ENCODE results near the gene FAM20C. TPM values are rescaled to one million over a fixed set of nuclear protein-coding genes. Genes with fewer than 3 reads are reported as not detected.
"Not testable (repeated sequence)": the region's sequence is repeated elsewhere in the genome, so short reads cannot be mapped to it uniquely, and the experiment has no call there.

Gene FAM20C
- total RNA-seq, 1 donor from 2014 or later, result 0.11 TPM

DNA sequence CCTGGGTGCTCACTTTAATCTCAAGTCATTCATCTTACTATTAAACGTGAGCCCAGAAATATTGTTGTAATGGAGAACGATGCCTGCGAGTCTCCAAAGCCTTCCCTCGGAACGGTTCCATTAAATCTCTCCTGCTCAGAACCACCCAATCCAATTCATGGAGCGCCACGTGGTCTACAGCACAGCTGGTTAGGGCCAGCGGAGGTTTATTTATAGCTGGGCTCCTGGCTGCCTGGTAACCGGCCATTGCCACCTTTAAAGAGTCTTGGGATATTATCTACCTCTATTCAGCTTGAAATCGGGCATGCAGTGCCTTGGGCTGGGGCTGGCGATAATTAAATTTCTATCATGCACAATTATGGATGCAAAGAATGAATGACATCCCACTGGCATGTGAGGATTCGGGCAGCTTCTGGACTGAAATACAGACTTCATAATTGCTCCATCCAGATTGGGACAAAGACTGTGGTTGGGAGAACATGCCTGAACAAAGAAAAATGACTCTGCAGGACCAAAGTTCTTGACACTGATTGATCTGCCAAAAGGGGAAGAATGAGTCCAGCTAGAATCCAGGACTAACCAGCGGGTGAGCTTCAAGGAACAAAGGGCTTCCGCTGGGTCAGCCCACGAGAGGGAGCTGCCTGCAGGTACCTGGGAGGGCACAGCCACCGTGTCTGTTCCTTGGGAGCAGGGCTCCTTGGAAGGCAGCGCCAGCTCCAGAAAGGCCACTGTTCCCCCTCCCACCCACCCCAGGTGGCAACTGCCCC, 7.3 kb downstream of the FAM20C start:
- Mint-ChIP-seq H3K9me3 (no peaks in the 10 kb centered on the region), H3K4me1 (no peaks in the 10 kb centered on the region), H3K27me3 (peaks cover 19% of the 10 kb centered on the region), H3K27ac (no peak overlapping the region), H3K36me3 (ENCODE audit: low read depth) (no peaks in the 10 kb centered on the region), H3K4me3 (no peak overlapping the region)
- no peak for DNase-seq
- intact Hi-C loops (cut with micrococcal nuclease), result no loop called here
- ATAC-seq (ENCODE audit: low read depth), result no peak
- ChIA-PET POLR2A (no interaction called here), CTCF (no interaction called here)
- TF ChIP-seq, protein P1, sequence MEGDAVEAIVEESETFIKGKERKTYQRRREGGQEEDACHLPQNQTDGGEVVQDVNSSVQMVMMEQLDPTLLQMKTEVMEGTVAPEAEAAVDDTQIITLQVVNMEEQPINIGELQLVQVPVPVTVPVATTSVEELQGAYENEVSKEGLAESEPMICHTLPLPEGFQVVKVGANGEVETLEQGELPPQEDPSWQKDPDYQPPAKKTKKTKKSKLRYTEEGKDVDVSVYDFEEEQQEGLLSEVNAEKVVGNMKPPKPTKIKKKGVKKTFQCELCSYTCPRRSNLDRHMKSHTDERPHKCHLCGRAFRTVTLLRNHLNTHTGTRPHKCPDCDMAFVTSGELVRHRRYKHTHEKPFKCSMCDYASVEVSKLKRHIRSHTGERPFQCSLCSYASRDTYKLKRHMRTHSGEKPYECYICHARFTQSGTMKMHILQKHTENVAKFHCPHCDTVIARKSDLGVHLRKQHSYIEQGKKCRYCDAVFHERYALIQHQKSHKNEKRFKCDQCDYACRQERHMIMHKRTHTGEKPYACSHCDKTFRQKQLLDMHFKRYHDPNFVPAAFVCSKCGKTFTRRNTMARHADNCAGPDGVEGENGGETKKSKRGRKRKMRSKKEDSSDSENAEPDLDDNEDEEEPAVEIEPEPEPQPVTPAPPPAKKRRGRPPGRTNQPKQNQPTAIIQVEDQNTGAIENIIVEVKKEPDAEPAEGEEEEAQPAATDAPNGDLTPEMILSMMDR (IDR thresholded peaks at IDR 0.05), result no peak

GRCh38 chr7:200290-200689, 7.9 kb downstream of the FAM20C start:
- no peak overlapping the region for H3K27ac Mint-ChIP-seq
- DNase-seq (no peak), ATAC-seq (ENCODE audit: low read depth) (no peak)
- H3K4me1 Mint-ChIP-seq, result no peaks in the 10 kb centered on the region
- H3K9me3 Mint-ChIP-seq, result no peaks in the 10 kb centered on the region
- intact Hi-C loops (cut with micrococcal nuclease), result no loop called here
- no peaks in the 10 kb centered on the region for H3K36me3 Mint-ChIP-seq (ENCODE audit: low read depth)
- POLR2A ChIA-PET, result no interaction called here
- peaks cover 16% of the 10 kb centered on the region for H3K27me3 Mint-ChIP-seq
- CTCF ChIA-PET, result no interaction called here
- TF ChIP-seq, protein P1 (IDR thresholded peaks at IDR 0.05), result no peak
- no peak overlapping the region for H3K4me3 Mint-ChIP-seq

GRCh38 chr7:200704-201103, 8.3 kb downstream of the FAM20C start:
- H3K9me3 Mint-ChIP-seq, result no peaks in the 10 kb centered on the region
- no peaks in the 10 kb centered on the region for H3K36me3 Mint-ChIP-seq (ENCODE audit: low read depth)
- H3K4me1 Mint-ChIP-seq, result no peaks in the 10 kb centered on the region
- H3K27ac Mint-ChIP-seq, result no peak overlapping the region
- no peak overlapping the region for H3K4me3 Mint-ChIP-seq
- ChIA-PET POLR2A (interaction anchor here (0.6 kb wide), 1 partner anchor 14 kb away, joined by 3 read pairs; no protein-coding TSS in a partner anchor), CTCF (no interaction called here)
- TF ChIP-seq, protein P1 (IDR thresholded peaks at IDR 0.05), result no peak
- no peak for ATAC-seq (ENCODE audit: low read depth)
- intact Hi-C loops (cut with micrococcal nuclease), result no loop called here
- DNase-seq, result no peak
- peaks cover 12% of the 10 kb centered on the region for H3K27me3 Mint-ChIP-seq

DNA sequence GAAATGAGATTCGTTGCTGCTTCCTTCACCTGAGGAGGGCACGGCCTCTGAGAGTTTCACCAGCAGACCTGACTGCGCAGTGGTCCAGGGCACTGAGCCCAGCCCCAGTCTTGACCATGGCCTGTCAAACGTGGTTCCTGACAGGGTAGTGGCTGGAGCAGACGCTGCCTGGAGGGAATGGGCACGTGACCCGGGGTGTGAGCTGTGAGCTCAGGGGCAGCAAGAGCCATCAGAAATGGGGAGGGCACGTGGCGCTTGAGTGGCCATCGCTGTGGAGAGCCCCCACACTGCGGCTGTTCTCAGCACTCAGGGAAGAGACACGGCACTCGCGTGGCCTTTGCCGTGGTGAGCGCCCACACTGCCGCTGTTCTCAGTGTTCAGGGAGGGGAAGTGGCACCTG, 12.0 kb downstream of the FAM20C start:
- Mint-ChIP-seq H3K27me3 (peaks cover 2% of the 10 kb centered on the region), H3K4me1 (no peaks in the 10 kb centered on the region), H3K27ac (no peak overlapping the region), H3K4me3 (no peak overlapping the region), H3K36me3 (ENCODE audit: low read depth) (no peaks in the 10 kb centered on the region), H3K9me3 (no peaks in the 10 kb centered on the region)
- ChIA-PET POLR2A (no interaction called here), CTCF (no interaction called here)
- TF ChIP-seq, protein P1 (IDR thresholded peaks at IDR 0.05), result no peak
- no peak for ATAC-seq (ENCODE audit: low read depth)
- DNase-seq, result no peak
- intact Hi-C loops (cut with micrococcal nuclease), result no loop called here

DNA sequence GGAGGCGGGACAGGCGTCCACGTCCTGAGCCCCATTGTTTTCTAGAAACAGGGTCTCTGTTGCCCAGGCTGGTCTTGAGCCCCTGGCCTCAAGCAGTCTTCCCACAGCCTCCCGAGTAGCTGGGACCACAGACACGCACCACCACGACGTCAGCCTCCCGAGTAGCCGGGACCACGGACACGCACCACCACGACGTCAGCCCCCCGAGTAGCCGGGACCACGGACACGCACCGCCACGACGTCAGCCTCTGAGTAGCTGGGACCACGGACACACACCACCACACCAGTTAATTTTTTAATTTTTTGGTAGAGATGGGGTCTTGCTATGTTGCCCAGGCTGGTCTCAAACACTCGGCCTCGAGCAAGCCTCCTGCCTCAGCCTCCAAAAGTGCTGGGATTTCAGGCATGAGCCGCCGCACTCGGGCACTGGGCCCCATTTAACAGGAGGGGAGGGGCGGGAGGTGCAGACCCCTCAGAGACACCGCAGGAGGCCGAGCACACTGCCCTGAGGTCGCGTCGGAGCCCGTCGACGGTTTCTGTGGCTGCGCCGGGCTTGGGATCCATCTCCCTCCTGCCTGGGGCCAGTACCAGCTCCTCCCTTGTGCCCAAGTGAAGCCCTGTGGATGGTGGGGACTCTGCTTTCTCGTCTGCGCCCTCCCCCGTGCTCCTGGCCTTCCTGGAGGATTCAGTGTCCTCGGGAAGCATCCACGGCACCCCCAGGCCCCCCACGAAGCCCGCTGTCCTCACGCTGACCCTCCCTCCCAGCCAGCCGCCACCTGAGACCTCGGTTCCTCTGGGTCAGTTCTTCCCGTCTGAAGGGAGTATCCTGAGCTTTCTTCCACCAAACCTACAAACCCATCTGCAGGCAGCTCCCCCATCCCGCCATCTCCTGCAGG, 13.0 kb downstream of the FAM20C start:
- POLR2A ChIA-PET, result no interaction called here
- Mint-ChIP-seq H3K4me1 (no peaks in the 10 kb centered on the region), H3K4me3 (no peak overlapping the region), H3K9me3 (no peaks in the 10 kb centered on the region), H3K36me3 (ENCODE audit: low read depth) (no peaks in the 10 kb centered on the region), H3K27ac (no peak overlapping the region), H3K27me3 (peaks cover 2% of the 10 kb centered on the region)
- DNase-seq, result no peak
- no peak for ATAC-seq (ENCODE audit: low read depth)
- TF ChIP-seq, protein P1 (IDR thresholded peaks at IDR 0.05), result no peak
- intact Hi-C loops (cut with micrococcal nuclease), result no loop called here
- CTCF ChIA-PET, result no interaction called here

DNA sequence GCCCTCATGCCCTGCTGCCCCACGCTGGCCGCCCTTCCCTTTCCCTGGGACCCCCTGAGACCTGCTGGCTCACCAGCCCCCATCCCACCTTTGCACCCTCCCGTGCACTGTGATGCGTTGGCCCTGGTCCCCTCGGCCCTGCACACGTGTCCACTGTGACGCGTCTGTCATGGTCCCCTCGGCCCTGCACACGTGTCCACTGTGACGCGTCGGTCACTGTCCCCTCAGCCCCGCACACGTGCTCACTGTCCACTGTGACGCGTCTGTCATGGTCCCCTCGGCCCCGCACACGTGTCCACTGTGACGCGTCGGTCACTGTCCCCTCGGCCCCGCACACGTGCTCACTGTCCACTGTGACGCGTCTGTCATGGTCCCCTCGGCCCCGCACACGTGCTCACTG, 14.0 kb downstream of the FAM20C start:
- H3K4me3 Mint-ChIP-seq; DNase-seq; H3K36me3 Mint-ChIP-seq (ENCODE audit: low read depth); ATAC-seq (ENCODE audit: low read depth); CTCF ChIA-PET; intact Hi-C loops (cut with micrococcal nuclease); H3K27ac Mint-ChIP-seq; H3K9me3 Mint-ChIP-seq; H3K4me1 Mint-ChIP-seq; H3K27me3 Mint-ChIP-seq; POLR2A ChIA-PET: not testable (repeated sequence)
